Endothelial cell of umbilical vein (primary cell): Measurements from ENCODE around the gene NAAA. TPM values are rescaled to one million over a fixed set of nuclear protein-coding genes. Genes with fewer than 3 reads are reported as not detected.
A peak's percentile ranks its signal among the peaks of the same experiment; 100 is the strongest.

Source experiments
- BruUV-seq: library from RNA; stranded (reverse); fragments of 400-500 nt; replicated peaks from 2 replicates; lab custom pipeline; 2021; lab: Mats Ljungman, UMichigan
- CTCF ChIA-PET: fragments of 300-600, 350-600 bp; sonication (Branson Sonifier 250); formaldehyde crosslinking; loops from one replicate; lab custom pipeline; 2021; ENCODE audit warnings: antibody characterized with exemption, inconsistent platforms; lab: Charles Lee
- POLR2A ChIA-PET: fragments of 300-600, 350-600 bp; sonication (Branson Sonifier 250); formaldehyde crosslinking; loops from one replicate; lab custom pipeline; 2021; ENCODE audit warnings: antibody characterized with exemption, inconsistent platforms; lab: Charles Lee
- DNase-seq: peaks from one replicate; pipeline ENCODE4 v3.0.0-alpha.2; 2011; ENCODE audit warnings: low read depth, low spot score
- FAIRE-seq: peaks from 2 replicates; lab custom pipeline; 2011; peaks lifted over from hg19 to GRCh38; lab: Jason Lieb, UNC
- H2AFZ ChIP-seq: 2 replicates; pipeline ENCODE4 v1.6.0; 2012; ENCODE audit warnings: low read depth, low read length, control low read depth, inconsistent platforms
- H3K27ac ChIP-seq: 2 replicates; pipeline ENCODE4 v1.5.1; 2011; ENCODE audit warnings: low read depth, mild to moderate bottlenecking, control low read depth, low read length, moderate library complexity; ENCODE audit not compliant: insufficient read depth
- H3K27me3 ChIP-seq, 2 experiments: 2 replicates each; pipeline versions ENCODE4 v1.6.0 to v1.6.1; 2011; ENCODE audit warnings: low read length in 2 of 2, mixed read lengths in 1 of 2; ENCODE audit not compliant: control insufficient read depth in 2 of 2, insufficient read depth in 2 of 2
- H3K36me3 ChIP-seq, 2 experiments: 2 replicates in 1 of 2; 3 replicates in 1 of 2; pipeline ENCODE4 v1.5.1; 2011; ENCODE audit warnings: low read length in 2 of 2, mild to moderate bottlenecking in 1 of 2, moderate library complexity in 1 of 2; ENCODE audit not compliant: control insufficient read depth in 2 of 2, insufficient read depth in 2 of 2; ENCODE audit errors: extremely low read depth in 1 of 2
- H3K4me1 ChIP-seq: 3 replicates; pipeline ENCODE4 v1.5.1; 2011; ENCODE audit warnings: mild to moderate bottlenecking, low read length; ENCODE audit not compliant: control insufficient read depth, insufficient read depth; ENCODE audit errors: extremely low read depth
- H3K4me2 ChIP-seq: 2 replicates; pipeline ENCODE4 v1.6.1; 2011; ENCODE audit warnings: low read length, control low read depth, mixed read lengths; ENCODE audit not compliant: insufficient read depth
- H3K4me3 ChIP-seq, 3 experiments: fragments of 200-600 bp in 1 of 3; sonication (generic), shearing (Covaris generic) in 1 of 3; replicated peaks in 1 of 3; 2 replicates each; pipeline ENCODE4 v1.5.1; 2011 to 2016; ENCODE audit warnings: control low read depth in 3 of 3, low read length in 3 of 3, mild to moderate bottlenecking in 2 of 3, inconsistent platforms in 1 of 3, low read depth in 1 of 3, moderate library complexity in 1 of 3; ENCODE audit not compliant: insufficient read depth in 1 of 3
- H3K79me2 ChIP-seq: 2 replicates; pipeline ENCODE4 v1.6.0; 2012; ENCODE audit warnings: low read length, inconsistent platforms; ENCODE audit not compliant: control insufficient read depth, insufficient read depth
- H3K9ac ChIP-seq: replicated peaks from 2 replicates; pipeline ENCODE3; 2011; ENCODE audit warnings: low read length, control low read depth; ENCODE audit not compliant: insufficient read depth; ENCODE audit errors: extremely low read depth
- H3K9me1 ChIP-seq: replicated peaks from 3 replicates; pipeline ENCODE4 v1.6.0; 2011; ENCODE audit warnings: mild to moderate bottlenecking, low read length; ENCODE audit not compliant: control insufficient read depth, insufficient read depth; ENCODE audit errors: extremely low read depth
- H3K9me3 ChIP-seq: replicated peaks from 2 replicates; pipeline ENCODE4 v1.5.1; 2012; ENCODE audit warnings: low read length, inconsistent platforms; ENCODE audit not compliant: control insufficient read depth, insufficient read depth
- H4K20me1 ChIP-seq: replicated peaks from 2 replicates; pipeline ENCODE3; 2011; ENCODE audit warnings: mild to moderate bottlenecking, low read length; ENCODE audit not compliant: control insufficient read depth, insufficient read depth; ENCODE audit errors: extremely low read depth
- GATA2 ChIP-seq: IDR thresholded peaks from 2 replicates; pipeline ENCODE4 v1.7.0; 2011; ENCODE audit warnings: low read depth, mild to moderate bottlenecking, moderate library complexity, mixed read lengths, low read length; ENCODE audit not compliant: insufficient read length, insufficient read depth
- MYC ChIP-seq: IDR thresholded peaks from one replicate; pipeline ENCODE4 v1.6.1; 2011; ENCODE audit warnings: mild to moderate bottlenecking, low read depth, low read length
- POLR2AphosphoS5 ChIP-seq: IDR thresholded peaks from 2 replicates; pipeline ENCODE4 v1.6.1; 2012; ENCODE audit warnings: low read depth, mild to moderate bottlenecking, control low read depth, low read length, moderate library complexity; ENCODE audit not compliant: insufficient read depth
- dilution Hi-C: fragments of 300-500 bp; cut with MboI; formaldehyde crosslinking; loops from one replicate; pipeline ENCODE4 v1.15.0; 2019; ENCODE audit warnings: low sequenced_read_pairs; ENCODE audit not compliant: extremely low pct_ligation_motif_present
- intact Hi-C: fragments of 100-400 bp; cut with micrococcal nuclease; formaldehyde crosslinking; loops from one replicate; pipeline ENCODE4 v1.10.0; 2022
- polyA plus RNA-seq, 4 experiments: library from polyadenylated mRNA; depleted of rRNA in 3 of 4; stranded (reverse) in 3 of 4; unstranded in 1 of 4; fragments of >200 nt; gene quantifications; 2 replicates each; pipeline versions ENCODE4 v1.2.1 to v1.2.3, GENCODE V29; 2011 to 2012; ENCODE audit warnings: missing spikeins in 1 of 4
- total RNA-seq: library from RNA; stranded (reverse); gene quantifications from 2 replicates; pipeline ENCODE4 v1.2.3, GENCODE V29; 2021

The NAAA gene
- total and polyA plus RNA-seq, 2 donors (not counting 3 experiments of a cell fraction or from before 2014, with no cell fraction given) = 15.3 to 24.4 TPM

GRCh38 chr4:75950213-75950815, 9.5 kb upstream of the NAAA start:
- Histone ChIP-seq H4K20me1 (no peaks in the 10 kb centered on the region), H3K4me1 (no peaks in the 10 kb centered on the region), H3K27ac (no peak overlapping the region), H3K9me3 (no peaks in the 10 kb centered on the region), H3K9ac (no peak overlapping the region), H2AFZ (no peak overlapping the region), H3K27me3 (no peaks in the 10 kb centered on the region), H3K9me1 (no peaks in the 10 kb centered on the region), H3K4me3 (no peak overlapping the region), H3K4me2 (no peak overlapping the region), H3K36me3 (peaks cover 6 to 12% of the 10 kb centered on the region in 2 experiments), H3K79me2 (no peaks in the 10 kb centered on the region)
- ChIA-PET CTCF (interaction anchor here (1.1 kb wide), 1 partner anchor 34 kb away, joined by 6 read pairs; no protein-coding TSS in a partner anchor), POLR2A (no interaction called here)
- TF ChIP-seq GATA2 = no peak
- no peak for TF ChIP-seq POLR2AphosphoS5
- FAIRE-seq (no peak), DNase-seq (no peak)
- intact Hi-C loops = no loop called here
- TSS peak; percentile 38 for BruUV-seq
- dilution Hi-C loops = no loop called here

GRCh38 chr4:75948822-75949444, 8.1 kb upstream of the NAAA start:
- no TSS peak for BruUV-seq
- no peaks in the 10 kb centered on the region for H3K4me1 ChIP-seq
- H3K79me2 ChIP-seq = no peaks in the 10 kb centered on the region
- H3K9me1 ChIP-seq = no peaks in the 10 kb centered on the region
- no peak overlapping the region for H3K4me2 ChIP-seq
- dilution Hi-C loops (no loop called here), intact Hi-C loops (no loop called here)
- H3K9ac ChIP-seq = no peak overlapping the region
- DNase-seq (no peak), FAIRE-seq (no peak)
- no peaks in the 10 kb centered on the region for H4K20me1 ChIP-seq
- H3K36me3 ChIP-seq = peaks cover 6 to 12% of the 10 kb centered on the region in 2 experiments
- no peaks in the 10 kb centered on the region for H3K27me3 ChIP-seq
- TF ChIP-seq MYC (no peak), POLR2AphosphoS5 (no peak)
- H3K9me3 ChIP-seq = no peaks in the 10 kb centered on the region
- CTCF ChIA-PET = interaction anchor here (0.7 to 1.9 kb wide), 4 partner anchors 33 to 357 kb away, joined by 3 to 9 read pairs (median 3); no protein-coding TSS in a partner anchor
- POLR2A ChIA-PET = no interaction called here
- no peak overlapping the region for H3K4me3 ChIP-seq
- no peak overlapping the region for H2AFZ ChIP-seq
- H3K27ac ChIP-seq = no peak overlapping the region
